ENCODE results near the gene AQP10.

DNA sequence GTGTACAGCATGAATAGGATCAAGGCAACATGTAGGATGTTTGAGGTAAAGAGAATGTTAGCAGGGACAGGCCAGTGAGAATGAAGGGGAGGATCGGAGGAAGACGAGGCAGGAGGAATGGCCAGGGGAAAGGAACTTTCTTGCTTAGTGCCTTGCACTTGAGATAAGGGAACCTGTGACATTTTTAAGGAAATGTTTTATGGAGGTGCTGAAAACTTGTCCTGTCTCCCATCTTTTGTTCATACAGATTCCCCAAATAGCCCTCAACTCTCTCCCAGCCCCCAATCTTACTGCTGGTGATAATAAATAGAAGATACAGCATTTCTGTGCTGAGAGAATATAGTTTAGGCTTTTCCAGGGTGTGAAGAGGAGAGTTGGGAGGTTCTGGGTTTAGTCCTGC lies 18.0 kb downstream of the AQP10 start:
- no peak for TF ChIP-seq CTCF (IDR thresholded peaks at IDR 0.05)
- TF ChIP-seq, protein P1, sequence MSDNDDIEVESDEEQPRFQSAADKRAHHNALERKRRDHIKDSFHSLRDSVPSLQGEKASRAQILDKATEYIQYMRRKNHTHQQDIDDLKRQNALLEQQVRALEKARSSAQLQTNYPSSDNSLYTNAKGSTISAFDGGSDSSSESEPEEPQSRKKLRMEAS (IDR thresholded peaks at IDR 0.05; ENCODE audit: low read depth) = no peak
- TF ChIP-seq, protein P2, sequence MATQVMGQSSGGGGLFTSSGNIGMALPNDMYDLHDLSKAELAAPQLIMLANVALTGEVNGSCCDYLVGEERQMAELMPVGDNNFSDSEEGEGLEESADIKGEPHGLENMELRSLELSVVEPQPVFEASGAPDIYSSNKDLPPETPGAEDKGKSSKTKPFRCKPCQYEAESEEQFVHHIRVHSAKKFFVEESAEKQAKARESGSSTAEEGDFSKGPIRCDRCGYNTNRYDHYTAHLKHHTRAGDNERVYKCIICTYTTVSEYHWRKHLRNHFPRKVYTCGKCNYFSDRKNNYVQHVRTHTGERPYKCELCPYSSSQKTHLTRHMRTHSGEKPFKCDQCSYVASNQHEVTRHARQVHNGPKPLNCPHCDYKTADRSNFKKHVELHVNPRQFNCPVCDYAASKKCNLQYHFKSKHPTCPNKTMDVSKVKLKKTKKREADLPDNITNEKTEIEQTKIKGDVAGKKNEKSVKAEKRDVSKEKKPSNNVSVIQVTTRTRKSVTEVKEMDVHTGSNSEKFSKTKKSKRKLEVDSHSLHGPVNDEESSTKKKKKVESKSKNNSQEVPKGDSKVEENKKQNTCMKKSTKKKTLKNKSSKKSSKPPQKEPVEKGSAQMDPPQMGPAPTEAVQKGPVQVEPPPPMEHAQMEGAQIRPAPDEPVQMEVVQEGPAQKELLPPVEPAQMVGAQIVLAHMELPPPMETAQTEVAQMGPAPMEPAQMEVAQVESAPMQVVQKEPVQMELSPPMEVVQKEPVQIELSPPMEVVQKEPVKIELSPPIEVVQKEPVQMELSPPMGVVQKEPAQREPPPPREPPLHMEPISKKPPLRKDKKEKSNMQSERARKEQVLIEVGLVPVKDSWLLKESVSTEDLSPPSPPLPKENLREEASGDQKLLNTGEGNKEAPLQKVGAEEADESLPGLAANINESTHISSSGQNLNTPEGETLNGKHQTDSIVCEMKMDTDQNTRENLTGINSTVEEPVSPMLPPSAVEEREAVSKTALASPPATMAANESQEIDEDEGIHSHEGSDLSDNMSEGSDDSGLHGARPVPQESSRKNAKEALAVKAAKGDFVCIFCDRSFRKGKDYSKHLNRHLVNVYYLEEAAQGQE (IDR thresholded peaks at IDR 0.05; ENCODE audit: low read depth, low read length) = no peak
- TF ChIP-seq YY1 (IDR thresholded peaks at IDR 0.05; ENCODE audit: low read depth) = no peak
- no peak for TF ChIP-seq RAD21 (IDR thresholded peaks at IDR 0.05; ENCODE audit: low read length)
- no peak for TF ChIP-seq TAF1 (IDR thresholded peaks at IDR 0.05; ENCODE audit: borderline replicate concordance, low read depth, low read length)
- TF ChIP-seq JUND (IDR thresholded peaks at IDR 0.05) = no peak
- no peak for TF ChIP-seq NFIC (IDR thresholded peaks at IDR 0.05; ENCODE audit: borderline replicate concordance)
- no peak for TF ChIP-seq POLR2AphosphoS5 (IDR thresholded peaks at IDR 0.05; ENCODE audit: low read depth, low read length)
- TF ChIP-seq GABPA (IDR thresholded peaks at IDR 0.05; ENCODE audit: low read depth) = no peak
- no peak for TF ChIP-seq SMC3 (IDR thresholded peaks at IDR 0.05; ENCODE audit: low read depth, low read length)
- TF ChIP-seq, protein P3, sequence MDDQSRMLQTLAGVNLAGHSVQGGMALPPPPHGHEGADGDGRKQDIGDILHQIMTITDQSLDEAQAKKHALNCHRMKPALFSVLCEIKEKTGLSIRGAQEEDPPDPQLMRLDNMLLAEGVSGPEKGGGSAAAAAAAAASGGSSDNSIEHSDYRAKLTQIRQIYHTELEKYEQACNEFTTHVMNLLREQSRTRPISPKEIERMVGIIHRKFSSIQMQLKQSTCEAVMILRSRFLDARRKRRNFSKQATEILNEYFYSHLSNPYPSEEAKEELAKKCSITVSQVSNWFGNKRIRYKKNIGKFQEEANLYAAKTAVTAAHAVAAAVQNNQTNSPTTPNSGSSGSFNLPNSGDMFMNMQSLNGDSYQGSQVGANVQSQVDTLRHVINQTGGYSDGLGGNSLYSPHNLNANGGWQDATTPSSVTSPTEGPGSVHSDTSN (IDR thresholded peaks at IDR 0.05) = no peak
